GM23338 (cell line): ENCODE data around the gene PTPRR. TPM values are rescaled to one million over a fixed set of nuclear protein-coding genes. Genes with fewer than 3 reads are reported as not detected.
A peak's percentile ranks its signal among the peaks of the same experiment; 100 is the strongest.

Experiments used
- ATAC-seq: fragments of 200-7000 bp; cut with Tn5 transposase; 3 replicates; pipeline ENCODE4 v1.9.1; 2020
- DNase-seq: peaks from one replicate; pipeline ENCODE4 v3.0.0-alpha.2; 2015; ENCODE audit warnings: low spot score
- H2AFZ ChIP-seq: fragments of 200-600 bp; sonication (generic); 2 replicates; pipeline ENCODE4 v1.8.0; 2016; ENCODE audit warnings: antibody characterized with exemption, mild to moderate bottlenecking, moderate library complexity
- H3F3A ChIP-seq: fragments of 200-600 bp; sonication (generic); replicated peaks from 2 replicates; pipeline ENCODE4 v1.8.0; 2017; ENCODE audit warnings: antibody characterized with exemption, mixed run types, low read depth
- H3K27ac ChIP-seq: fragments of 200-600 bp; sonication (generic); 2 replicates; pipeline ENCODE4 v1.6.1; 2016; ENCODE audit warnings: low read depth
- H3K27me3 ChIP-seq: fragments of 200-600 bp; sonication (generic); 2 replicates; pipeline ENCODE4 v1.8.0; 2016; ENCODE audit warnings: mild to moderate bottlenecking, mixed run types, moderate library complexity; ENCODE audit not compliant: insufficient read depth
- H3K36me3 ChIP-seq: fragments of 200-600 bp; sonication (generic); 2 replicates; pipeline ENCODE4 v1.8.0; 2016; ENCODE audit warnings: mild to moderate bottlenecking; ENCODE audit not compliant: insufficient read depth
- H3K4me1 ChIP-seq: fragments of 200-600 bp; sonication (generic); 2 replicates; pipeline ENCODE4 v1.8.0; 2016; ENCODE audit warnings: mild to moderate bottlenecking, moderate library complexity; ENCODE audit not compliant: insufficient read depth
- H3K4me2 ChIP-seq: fragments of 200-600 bp; sonication (generic); 2 replicates; pipeline ENCODE4 v1.7.1; 2017; ENCODE audit warnings: mixed run types
- H3K4me3 ChIP-seq: fragments of 200-600 bp; sonication (generic); 2 replicates; pipeline ENCODE4 v1.6.1; 2016; ENCODE audit warnings: mixed run types
- H3K79me2 ChIP-seq: fragments of 200-600 bp; sonication (generic); replicated peaks from 2 replicates; pipeline ENCODE4 v1.8.0; 2017; ENCODE audit warnings: mild to moderate bottlenecking; ENCODE audit not compliant: insufficient read depth
- H3K9me2 ChIP-seq: fragments of 200-600 bp; sonication (generic); 2 replicates; pipeline ENCODE4 v1.8.0; 2017; ENCODE audit not compliant: insufficient read depth
- H4K20me1 ChIP-seq: fragments of 200-600 bp; sonication (generic); replicated peaks from 2 replicates; pipeline ENCODE4 v1.8.0; 2017; ENCODE audit warnings: mild to moderate bottlenecking; ENCODE audit not compliant: insufficient read depth
- H3K27ac Mint-ChIP-seq: 2 replicates; pipeline ENCODE4 v1.8.0; 2020; ENCODE audit warnings: inconsistent platforms, mild to moderate bottlenecking, moderate library complexity, mixed read lengths
- H3K27me3 Mint-ChIP-seq: 3 replicates; pipeline ENCODE4 v1.8.0; 2022; ENCODE audit warnings: low read depth, mild to moderate bottlenecking, moderate library complexity, mixed read lengths, inconsistent platforms; ENCODE audit not compliant: insufficient read depth, poor library complexity
- H3K36me3 Mint-ChIP-seq: 3 replicates; pipeline ENCODE4 v1.8.0; 2021; ENCODE audit warnings: low read depth, mild to moderate bottlenecking, inconsistent platforms, moderate library complexity, mixed read lengths
- H3K4me1 Mint-ChIP-seq: 3 replicates; pipeline ENCODE4 v1.8.0; 2020; ENCODE audit warnings: mild to moderate bottlenecking, inconsistent platforms, mixed read lengths
- H3K4me3 Mint-ChIP-seq: 3 replicates; pipeline ENCODE4 v1.8.0; 2021; ENCODE audit warnings: moderate library complexity, mild to moderate bottlenecking, inconsistent platforms, mixed read lengths
- H3K9me3 Mint-ChIP-seq: 3 replicates; pipeline ENCODE4 v1.8.0; 2020; ENCODE audit warnings: moderate library complexity, mild to moderate bottlenecking, inconsistent platforms, mixed read lengths
- CREB1 ChIP-seq: fragments of 250-450 bp; sonication (Bioruptor Pico); IDR thresholded peaks from 2 replicates; pipeline ENCODE4 v1.5.0; 2020; ENCODE audit warnings: low read depth, mild to moderate bottlenecking, moderate library complexity
- EZH2 ChIP-seq: fragments of 200-600 bp; sonication (generic); IDR thresholded peaks from one replicate; pipeline ENCODE4 v1.8.0; 2017; ENCODE audit warnings: antibody characterized with exemption, mild to moderate bottlenecking, low read depth; ENCODE audit not compliant: unreplicated experiment
- STAT1 ChIP-seq: IDR thresholded peaks from one replicate; pipeline ENCODE4 v1.6.1; 2016; ENCODE audit warnings: antibody characterized with exemption; ENCODE audit not compliant: unreplicated experiment
- ZNF114 ChIP-seq: fragments of 250-450 bp; sonication (Bioruptor Pico); IDR thresholded peaks from 2 replicates; pipeline ENCODE4 v1.5.0; 2020; ENCODE audit warnings: mild to moderate bottlenecking, moderate library complexity
- polyA plus RNA-seq: library from polyadenylated mRNA; unstranded; fragments of >200 nt; fragmentation: Nextera tagmentation; extraction: Ambion mirVana; gene quantifications from 2 replicates; pipeline ENCODE4 v1.2.1, GENCODE V29; 2016
- total RNA-seq: library from RNA; depleted of rRNA; stranded (reverse); fragments of >200 nt; shearing (Covaris generic); gene quantifications from 2 replicates; pipeline ENCODE4 v1.2.3, GENCODE V29; 2014
- TF ChIP-seq, protein P1 (sequence below), 2 experiments: fragments of 200-600 bp in 1 of 2; sonication (generic) in 1 of 2; conservative IDR thresholded peaks; 2 replicates each; pipeline versions ENCODE4 v1.5.1 to v1.6.1; 2016 to 2017; ENCODE audit warnings: antibody characterized with exemption in 2 of 2, low read depth in 2 of 2, mild to moderate bottlenecking in 2 of 2, moderate library complexity in 1 of 2
- TF ChIP-seq, protein P2 (sequence below): IDR thresholded peaks from one replicate; pipeline ENCODE4 v1.6.1; 2018; ENCODE audit warnings: antibody characterized with exemption; ENCODE audit not compliant: unreplicated experiment

The PTPRR gene
- total and polyA plus RNA-seq, 2 experiments from 2014 or later: 0.26 to 0.76 TPM

DNA sequence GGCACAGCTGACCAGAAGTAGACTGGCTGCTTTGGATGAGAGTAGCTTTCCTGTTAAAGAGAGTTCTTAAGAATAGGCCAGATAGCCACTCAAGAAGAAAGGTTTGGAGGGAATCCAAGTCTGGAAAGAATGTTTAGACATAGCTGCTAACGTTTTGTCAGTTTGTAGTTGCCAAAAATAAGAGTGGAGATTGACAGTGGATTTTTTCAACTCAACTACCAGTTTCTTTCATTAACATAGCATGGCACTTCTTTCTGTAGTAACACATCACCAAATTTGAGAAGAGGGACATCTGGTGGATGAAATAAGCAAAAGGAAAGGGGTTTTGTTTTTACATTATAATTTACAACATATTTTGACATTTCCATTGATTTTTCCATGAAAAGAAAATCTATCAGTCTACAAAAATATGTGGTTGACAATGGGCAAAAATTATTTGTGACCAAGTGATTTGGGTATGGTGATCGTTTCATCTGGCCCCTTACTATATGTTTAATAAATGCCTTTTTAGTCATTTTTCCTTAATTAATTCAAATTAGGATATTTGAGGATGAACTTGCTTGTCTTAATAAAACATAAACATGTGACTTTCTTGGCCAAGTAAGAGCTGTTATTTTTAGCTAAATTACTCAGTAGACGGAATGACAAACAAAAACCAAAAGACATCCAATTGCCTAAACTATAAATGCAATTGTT, 71.1 kb downstream of the PTPRR start:
- no peaks in the 10 kb centered on the region for H3K9me2 ChIP-seq
- H3K36me3 ChIP-seq: no peaks in the 10 kb centered on the region
- H3K4me1 Mint-ChIP-seq: peaks cover under 1% of the 10 kb centered on the region
- H3K9me3 Mint-ChIP-seq: no peaks in the 10 kb centered on the region
- no peak overlapping the region for H3K27ac Mint-ChIP-seq
- H3K36me3 Mint-ChIP-seq: no peaks in the 10 kb centered on the region
- H3K4me2 ChIP-seq: no peak overlapping the region
- ATAC-seq (no peak; the same call in 2 of the 3 replicates), DNase-seq (peak; percentile 46)
- H3K4me3 ChIP-seq: no peak overlapping the region
- peaks cover 2% of the 10 kb centered on the region for H3K27me3 Mint-ChIP-seq
- no peaks in the 10 kb centered on the region for H3F3A ChIP-seq
- no peak overlapping the region for H2AFZ ChIP-seq
- H3K27ac ChIP-seq: no peak overlapping the region
- no peak overlapping the region for H3K4me3 Mint-ChIP-seq
- peaks cover 7% of the 10 kb centered on the region; the same call in 1 of the 2 replicates for H3K4me1 ChIP-seq
- no peaks in the 10 kb centered on the region for H4K20me1 ChIP-seq
- TF ChIP-seq EZH2: no peak
- TF ChIP-seq, protein P1, sequence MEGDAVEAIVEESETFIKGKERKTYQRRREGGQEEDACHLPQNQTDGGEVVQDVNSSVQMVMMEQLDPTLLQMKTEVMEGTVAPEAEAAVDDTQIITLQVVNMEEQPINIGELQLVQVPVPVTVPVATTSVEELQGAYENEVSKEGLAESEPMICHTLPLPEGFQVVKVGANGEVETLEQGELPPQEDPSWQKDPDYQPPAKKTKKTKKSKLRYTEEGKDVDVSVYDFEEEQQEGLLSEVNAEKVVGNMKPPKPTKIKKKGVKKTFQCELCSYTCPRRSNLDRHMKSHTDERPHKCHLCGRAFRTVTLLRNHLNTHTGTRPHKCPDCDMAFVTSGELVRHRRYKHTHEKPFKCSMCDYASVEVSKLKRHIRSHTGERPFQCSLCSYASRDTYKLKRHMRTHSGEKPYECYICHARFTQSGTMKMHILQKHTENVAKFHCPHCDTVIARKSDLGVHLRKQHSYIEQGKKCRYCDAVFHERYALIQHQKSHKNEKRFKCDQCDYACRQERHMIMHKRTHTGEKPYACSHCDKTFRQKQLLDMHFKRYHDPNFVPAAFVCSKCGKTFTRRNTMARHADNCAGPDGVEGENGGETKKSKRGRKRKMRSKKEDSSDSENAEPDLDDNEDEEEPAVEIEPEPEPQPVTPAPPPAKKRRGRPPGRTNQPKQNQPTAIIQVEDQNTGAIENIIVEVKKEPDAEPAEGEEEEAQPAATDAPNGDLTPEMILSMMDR (conservative IDR thresholded peaks at IDR 0.05; ENCODE audit: low read depth in 2 of 2): peak; percentile 55 to 69
- no peaks in the 10 kb centered on the region for H3K27me3 ChIP-seq
- no peaks in the 10 kb centered on the region for H3K79me2 ChIP-seq

DNA sequence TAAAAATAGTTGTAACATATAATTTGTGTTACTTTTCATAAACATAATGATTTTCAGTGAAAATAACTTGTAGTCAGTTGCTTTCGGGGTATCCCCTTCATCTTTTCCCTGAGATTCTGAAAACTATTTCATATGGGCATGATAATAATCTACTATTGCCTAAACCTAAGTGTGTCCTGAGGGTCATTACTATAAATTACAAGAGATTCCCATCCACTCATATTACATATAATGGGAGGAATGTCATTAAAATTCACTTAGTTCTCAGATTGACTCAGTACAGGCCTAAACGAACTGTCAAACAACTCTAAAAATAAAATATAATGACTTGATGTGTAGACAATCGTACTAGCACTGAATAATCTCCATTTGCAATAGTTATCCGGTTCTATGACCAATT, 72.7 kb downstream of the PTPRR start:
- no peak for DNase-seq
- H3K4me1 ChIP-seq: no peaks in the 10 kb centered on the region
- H3K4me1 Mint-ChIP-seq: no peaks in the 10 kb centered on the region

More for the DNA sequence above, 72.7 kb downstream of the PTPRR start:
- H2AFZ ChIP-seq: no peak overlapping the region
- no peaks in the 10 kb centered on the region for H3K36me3 Mint-ChIP-seq
- no peaks in the 10 kb centered on the region for H3K9me2 ChIP-seq
- no peak overlapping the region for H3K27ac Mint-ChIP-seq
- H4K20me1 ChIP-seq: no peaks in the 10 kb centered on the region
- no peak for ATAC-seq
- no peaks in the 10 kb centered on the region for H3K27me3 ChIP-seq
- TF ChIP-seq STAT1 (no peak), CREB1 (CRISPR knock-in tag) (no peak), ZNF114 (CRISPR knock-in tag) (no peak)
- TF ChIP-seq, protein P2, sequence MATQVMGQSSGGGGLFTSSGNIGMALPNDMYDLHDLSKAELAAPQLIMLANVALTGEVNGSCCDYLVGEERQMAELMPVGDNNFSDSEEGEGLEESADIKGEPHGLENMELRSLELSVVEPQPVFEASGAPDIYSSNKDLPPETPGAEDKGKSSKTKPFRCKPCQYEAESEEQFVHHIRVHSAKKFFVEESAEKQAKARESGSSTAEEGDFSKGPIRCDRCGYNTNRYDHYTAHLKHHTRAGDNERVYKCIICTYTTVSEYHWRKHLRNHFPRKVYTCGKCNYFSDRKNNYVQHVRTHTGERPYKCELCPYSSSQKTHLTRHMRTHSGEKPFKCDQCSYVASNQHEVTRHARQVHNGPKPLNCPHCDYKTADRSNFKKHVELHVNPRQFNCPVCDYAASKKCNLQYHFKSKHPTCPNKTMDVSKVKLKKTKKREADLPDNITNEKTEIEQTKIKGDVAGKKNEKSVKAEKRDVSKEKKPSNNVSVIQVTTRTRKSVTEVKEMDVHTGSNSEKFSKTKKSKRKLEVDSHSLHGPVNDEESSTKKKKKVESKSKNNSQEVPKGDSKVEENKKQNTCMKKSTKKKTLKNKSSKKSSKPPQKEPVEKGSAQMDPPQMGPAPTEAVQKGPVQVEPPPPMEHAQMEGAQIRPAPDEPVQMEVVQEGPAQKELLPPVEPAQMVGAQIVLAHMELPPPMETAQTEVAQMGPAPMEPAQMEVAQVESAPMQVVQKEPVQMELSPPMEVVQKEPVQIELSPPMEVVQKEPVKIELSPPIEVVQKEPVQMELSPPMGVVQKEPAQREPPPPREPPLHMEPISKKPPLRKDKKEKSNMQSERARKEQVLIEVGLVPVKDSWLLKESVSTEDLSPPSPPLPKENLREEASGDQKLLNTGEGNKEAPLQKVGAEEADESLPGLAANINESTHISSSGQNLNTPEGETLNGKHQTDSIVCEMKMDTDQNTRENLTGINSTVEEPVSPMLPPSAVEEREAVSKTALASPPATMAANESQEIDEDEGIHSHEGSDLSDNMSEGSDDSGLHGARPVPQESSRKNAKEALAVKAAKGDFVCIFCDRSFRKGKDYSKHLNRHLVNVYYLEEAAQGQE: no peak
- H3F3A ChIP-seq: no peaks in the 10 kb centered on the region
- no peak overlapping the region for H3K4me3 ChIP-seq
- no peak overlapping the region for H3K27ac ChIP-seq
- H3K27me3 Mint-ChIP-seq: no peaks in the 10 kb centered on the region
- H3K79me2 ChIP-seq: no peaks in the 10 kb centered on the region
- no peaks in the 10 kb centered on the region for H3K9me3 Mint-ChIP-seq
- H3K4me2 ChIP-seq: no peak overlapping the region
- H3K36me3 ChIP-seq: no peaks in the 10 kb centered on the region
- no peak overlapping the region for H3K4me3 Mint-ChIP-seq
